Naive thymus-derived CD8-positive, alpha-beta T cell (primary cell): ENCODE measurements around the gene DIRAS2. TPM values are rescaled to one million over a fixed set of nuclear protein-coding genes. Genes with fewer than 3 reads are reported as not detected.

Experiments
- ATAC-seq, 2 donors: fragments of 150-1000 bp; cut with Tn5 transposase in 1 of 2; sonication (Bioruptor Pico), chemical (Tn5 transposase) in 1 of 2; 1 replicate in 1 of 2; 2 replicates in 1 of 2; pipeline ENCODE4 v1.10.0; 2021; ENCODE audit warnings: mild to moderate bottlenecking in 2 of 2, moderate library complexity in 2 of 2
- POLR2A ChIA-PET: fragments of 350-600 bp; sonication (Branson Sonifier 250); formaldehyde crosslinking; loops from one replicate; lab custom pipeline; 2021; ENCODE audit warnings: antibody characterized with exemption; lab: Charles Lee
- DNase-seq, 10 donors: peaks; one replicate each; pipeline versions ENCODE4 v3.0.0 to v3.0.0-alpha.2; 2020 to 2022
- H3K27ac Mint-ChIP-seq, 10 donors: one replicate each; pipeline ENCODE4 v1.8.0; 2020 to 2022; ENCODE audit warnings: mild to moderate bottlenecking in 10 of 10, mixed read lengths in 10 of 10, moderate library complexity in 4 of 10, inconsistent platforms in 1 of 10
- H3K27me3 Mint-ChIP-seq, 5 donors: one replicate each; pipeline ENCODE4 v1.8.0; 2021 to 2022; ENCODE audit warnings: mixed read lengths in 5 of 5
- H3K36me3 Mint-ChIP-seq, 3 donors: one replicate each; pipeline ENCODE4 v1.8.0; 2020 to 2022; ENCODE audit warnings: mixed read lengths in 3 of 3, mild to moderate bottlenecking in 2 of 3, inconsistent platforms in 1 of 3
- H3K4me1 Mint-ChIP-seq, 4 donors: one replicate each; pipeline ENCODE4 v1.8.0; 2021 to 2022; ENCODE audit warnings: mixed read lengths in 4 of 4
- H3K4me3 Mint-ChIP-seq, 10 donors: one replicate each; pipeline ENCODE4 v1.8.0; 2020 to 2022; ENCODE audit warnings: mild to moderate bottlenecking in 10 of 10, mixed read lengths in 10 of 10, moderate library complexity in 6 of 10, inconsistent platforms in 1 of 10
- H3K9me3 Mint-ChIP-seq, 9 donors: one replicate each; pipeline ENCODE4 v1.8.0; 2020 to 2022; ENCODE audit warnings: mixed read lengths in 9 of 9, mild to moderate bottlenecking in 3 of 9, inconsistent platforms in 1 of 9, moderate library complexity in 1 of 9
- polyA plus RNA-seq, 3 donors: library from polyadenylated mRNA; unstranded; fragments of 300-500 nt; fragmentation: Illumina TruSeq; gene quantifications; one replicate each; pipeline ENCODE4 v1.2.3, GENCODE V29; 2021
- total RNA-seq, 8 experiments: library from RNA in 2 of 8; stranded (reverse) in 2 of 8; gene quantifications; one replicate each; pipeline ENCODE4 v1.2.3 and lab custom pipeline; 2021 to 2026

DIRAS2 gene
- total and polyA plus RNA-seq, 5 experiments from 2014 or later: not detected

GRCh38 chr9:90641884-90642487, 638 bp downstream of the DIRAS2 start:
- Mint-ChIP-seq H3K36me3 (no peaks in the 10 kb centered on the region), H3K27me3 (peaks cover 36 to 73% (median 44%) of the 10 kb centered on the region in 5 donors), H3K9me3 (no peaks in the 10 kb centered on the region), H3K4me3 (peak overlapping the region in 7 of 10 donors; percentile 6 to 64 (median 41)), H3K4me1 (peaks cover 1 to 15% (median 11%) of the 10 kb centered on the region in 4 donors), H3K27ac (no peak overlapping the region)
- POLR2A ChIA-PET: no interaction called here
- ATAC-seq (no peak), DNase-seq (no peak)

GRCh38 chr9:90641086-90641485, 1.5 kb downstream of the DIRAS2 start:
- Mint-ChIP-seq H3K4me1 (peaks cover 1 to 15% (median 11%) of the 10 kb centered on the region in 4 donors), H3K36me3 (no peaks in the 10 kb centered on the region), H3K4me3 (no peak overlapping the region), H3K9me3 (no peaks in the 10 kb centered on the region), H3K27me3 (peaks cover 29 to 69% (median 37%) of the 10 kb centered on the region in 5 donors), H3K27ac (peak overlapping the region in 1 of 10 donors; percentile 56)
- no peak for ATAC-seq
- no peak for DNase-seq
- POLR2A ChIA-PET: no interaction called here

- POLR2A ChIA-PET: no interaction called here
- H3K4me1 Mint-ChIP-seq: peaks cover 1 to 15% (median 11%) of the 10 kb centered on the region in 4 donors
- no peak for DNase-seq
- H3K4me3 Mint-ChIP-seq: no peak overlapping the region
- ATAC-seq: no peak
- H3K9me3 Mint-ChIP-seq: no peaks in the 10 kb centered on the region
- peaks cover 24 to 62% (median 31%) of the 10 kb centered on the region in 5 donors for H3K27me3 Mint-ChIP-seq
- H3K36me3 Mint-ChIP-seq: no peaks in the 10 kb centered on the region
- no peak overlapping the region for H3K27ac Mint-ChIP-seq
Observed at GRCh38 chr9:90640361-90640760, 2.3 kb downstream of the DIRAS2 start.

GRCh38 chr9:90637626-90638025, 5.0 kb downstream of the DIRAS2 start:
- Mint-ChIP-seq H3K9me3 (no peaks in the 10 kb centered on the region), H3K4me3 (no peak overlapping the region), H3K27me3 (peaks cover 11 to 40% (median 16%) of the 10 kb centered on the region in 5 donors), H3K36me3 (no peaks in the 10 kb centered on the region), H3K4me1 (peaks cover 0 to 9% (median 8%) of the 10 kb centered on the region in 4 donors), H3K27ac (no peak overlapping the region)
- POLR2A ChIA-PET: no interaction called here
- no peak for ATAC-seq
- DNase-seq: no peak

- Mint-ChIP-seq H3K27me3 (peaks cover 0 to 6% (median 2%) of the 10 kb centered on the region in 5 donors), H3K9me3 (no peaks in the 10 kb centered on the region), H3K27ac (no peak overlapping the region), H3K36me3 (no peaks in the 10 kb centered on the region), H3K4me3 (no peak overlapping the region), H3K4me1 (no peaks in the 10 kb centered on the region)
- POLR2A ChIA-PET: no interaction called here
- ATAC-seq: no peak
- no peak for DNase-seq
Observed at GRCh38 chr9:90632647-90633207, 9.9 kb downstream of the DIRAS2 start.

- DNase-seq (no peak), ATAC-seq (no peak)
- peaks cover 0 to 6% (median 3%) of the 10 kb centered on the region in 5 donors for H3K27me3 Mint-ChIP-seq
- H3K27ac Mint-ChIP-seq: no peak overlapping the region
- POLR2A ChIA-PET: no interaction called here
- H3K4me3 Mint-ChIP-seq: no peak overlapping the region
- no peaks in the 10 kb centered on the region for H3K4me1 Mint-ChIP-seq
- no peaks in the 10 kb centered on the region for H3K36me3 Mint-ChIP-seq
- no peaks in the 10 kb centered on the region for H3K9me3 Mint-ChIP-seq
Observed at GRCh38 chr9:90631964-90632363, 10.7 kb downstream of the DIRAS2 start.

GRCh38 chr9:90629991-90630390, 12.6 kb downstream of the DIRAS2 start:
- Mint-ChIP-seq H3K4me1 (no peaks in the 10 kb centered on the region), H3K9me3 (no peaks in the 10 kb centered on the region), H3K27me3 (peaks cover 0 to 6% (median 3%) of the 10 kb centered on the region in 5 donors), H3K27ac (no peak overlapping the region), H3K4me3 (no peak overlapping the region), H3K36me3 (no peaks in the 10 kb centered on the region)
- POLR2A ChIA-PET: no interaction called here
- no peak for ATAC-seq
- no peak for DNase-seq

GRCh38 chr9:90629354-90629753, 13.3 kb downstream of the DIRAS2 start:
- H3K9me3 Mint-ChIP-seq: no peaks in the 10 kb centered on the region
- H3K4me3 Mint-ChIP-seq: no peak overlapping the region
- POLR2A ChIA-PET: no interaction called here
- peaks cover 0 to 6% (median 3%) of the 10 kb centered on the region in 5 donors for H3K27me3 Mint-ChIP-seq
- no peak for DNase-seq
- no peaks in the 10 kb centered on the region for H3K36me3 Mint-ChIP-seq
- no peaks in the 10 kb centered on the region for H3K4me1 Mint-ChIP-seq
- no peak overlapping the region for H3K27ac Mint-ChIP-seq
- no peak for ATAC-seq

GRCh38 chr9:90616806-90617205, 25.8 kb downstream of the DIRAS2 start:
- DNase-seq (no peak), ATAC-seq (no peak)
- POLR2A ChIA-PET: no interaction called here
- no peaks in the 10 kb centered on the region for H3K36me3 Mint-ChIP-seq
- H3K4me3 Mint-ChIP-seq: no peak overlapping the region
- no peak overlapping the region for H3K27ac Mint-ChIP-seq
- H3K27me3 Mint-ChIP-seq: peaks cover 11 to 30% (median 20%) of the 10 kb centered on the region in 5 donors
- H3K9me3 Mint-ChIP-seq: no peaks in the 10 kb centered on the region
- H3K4me1 Mint-ChIP-seq: no peaks in the 10 kb centered on the region

- Mint-ChIP-seq H3K9me3 (no peaks in the 10 kb centered on the region), H3K4me1 (no peaks in the 10 kb centered on the region), H3K27me3 (peaks cover 12 to 52% (median 37%) of the 10 kb centered on the region in 5 donors), H3K36me3 (no peaks in the 10 kb centered on the region), H3K4me3 (no peak overlapping the region), H3K27ac (no peak overlapping the region)
- ATAC-seq: no peak
- POLR2A ChIA-PET: no interaction called here
- no peak for DNase-seq
Observed at GRCh38 chr9:90613502-90613901, 29.1 kb downstream of the DIRAS2 start.

- ATAC-seq (no peak), DNase-seq (no peak)
- Mint-ChIP-seq H3K9me3 (no peaks in the 10 kb centered on the region), H3K36me3 (no peaks in the 10 kb centered on the region), H3K27me3 (peaks cover 14 to 58% (median 32%) of the 10 kb centered on the region in 5 donors), H3K27ac (no peak overlapping the region), H3K4me1 (no peaks in the 10 kb centered on the region), H3K4me3 (no peak overlapping the region)
- POLR2A ChIA-PET: no interaction called here
Observed at GRCh38 chr9:90612957-90613356, 29.7 kb downstream of the DIRAS2 start.

- POLR2A ChIA-PET: no interaction called here
- no peaks in the 10 kb centered on the region for H3K4me1 Mint-ChIP-seq
Observed at GRCh38 chr9:90611568-90611967, 31.1 kb downstream of the DIRAS2 start.

GRCh38 chr9:90611121-90611520, 31.5 kb downstream of the DIRAS2 start:
- no peak for ATAC-seq
- Mint-ChIP-seq H3K27ac (no peak overlapping the region), H3K9me3 (no peaks in the 10 kb centered on the region), H3K4me3 (no peak overlapping the region), H3K4me1 (no peaks in the 10 kb centered on the region), H3K36me3 (no peaks in the 10 kb centered on the region), H3K27me3 (peaks cover 9 to 68% (median 28%) of the 10 kb centered on the region in 5 donors)
- no peak for DNase-seq
- POLR2A ChIA-PET: no interaction called here

More at GRCh38 chr9:90611568-90611967, 31.1 kb downstream of the DIRAS2 start:
- DNase-seq (no peak), ATAC-seq (no peak)
- no peak overlapping the region for H3K4me3 Mint-ChIP-seq
- no peak overlapping the region for H3K27ac Mint-ChIP-seq
- no peaks in the 10 kb centered on the region for H3K36me3 Mint-ChIP-seq
- H3K9me3 Mint-ChIP-seq: no peaks in the 10 kb centered on the region
- peaks cover 9 to 68% (median 28%) of the 10 kb centered on the region in 5 donors for H3K27me3 Mint-ChIP-seq
